Mesodermal cell (in vitro differentiated cells): ENCODE results near the gene MLNR.
A peak's percentile ranks its signal among the peaks of the same experiment; 100 is the strongest.

Experiments
- H3K27ac ChIP-seq: 2 replicates; pipeline ENCODE4 v1.7.0; 2013; ENCODE audit warnings: mild to moderate bottlenecking, low read depth, low read length, moderate library complexity; ENCODE audit not compliant: severe bottlenecking
- H3K36me3 ChIP-seq: 2 replicates; pipeline ENCODE4 v1.7.1; 2013; ENCODE audit warnings: mild to moderate bottlenecking, low read length, moderate library complexity; ENCODE audit not compliant: control insufficient read depth, insufficient read depth
- H3K4me1 ChIP-seq: one replicate; pipeline ENCODE4 v1.7.1; 2013; ENCODE audit warnings: mild to moderate bottlenecking, low read length; ENCODE audit not compliant: insufficient read depth, control insufficient read depth, poor library complexity, severe bottlenecking
- H3K4me3 ChIP-seq: 2 replicates; pipeline ENCODE4 v1.7.0; 2013; ENCODE audit warnings: low read length, control low read depth, mild to moderate bottlenecking; ENCODE audit not compliant: insufficient read depth, poor library complexity, severe bottlenecking; ENCODE audit errors: extremely low read depth
- H3K9me3 ChIP-seq: 2 replicates; pipeline ENCODE4 v1.7.1; 2013; ENCODE audit warnings: mild to moderate bottlenecking, low read length, moderate library complexity; ENCODE audit not compliant: control insufficient read depth
- WGBS, 2 experiments: methylation state at CpG; one replicate each; pipeline ENCODE4 v1.1.5; 2013; ENCODE audit warnings: missing lambda C conversion rate in 2 of 2; ENCODE audit not compliant: insufficient coverage in 2 of 2; 5-methylcytosine and 5-hydroxymethylcytosine counted together

Gene MLNR

GRCh38 chr13:49213997-49214916, 5.9 kb upstream of the MLNR start:
- Histone ChIP-seq H3K4me3 (no peak overlapping the region), H3K36me3 (peaks cover 18% of the 10 kb centered on the region), H3K27ac (no peak overlapping the region), H3K9me3 (no peaks in the 10 kb centered on the region), H3K4me1 (no peaks in the 10 kb centered on the region)
- 67 to 85% methylated on average over 4 to 5 of the region's 6 CpGs for WGBS, 2 experiments

GRCh38 chr13:49214917-49215376, 5.2 kb upstream of the MLNR start:
- Histone ChIP-seq H3K9me3 (no peaks in the 10 kb centered on the region), H3K27ac (no peak overlapping the region), H3K4me1 (no peaks in the 10 kb centered on the region), H3K36me3 (peaks cover 15% of the 10 kb centered on the region), H3K4me3 (no peak overlapping the region)
- 69 to 83% methylated on average over 3 to 5 of the region's 6 CpGs for WGBS, 2 experiments

- WGBS, 2 experiments, result 100% methylated on average over 2 of the region's 6 CpGs; no CpG with 5 or more reads in 1 of the 2 experiments
- Histone ChIP-seq H3K4me1 (peaks cover 4% of the 10 kb centered on the region), H3K27ac (no peak overlapping the region), H3K4me3 (no peak overlapping the region), H3K9me3 (no peaks in the 10 kb centered on the region), H3K36me3 (peaks cover 5% of the 10 kb centered on the region)
Measured at GRCh38 chr13:49216334-49216733, 3.8 kb upstream of the MLNR start.

GRCh38 chr13:49217962-49218492, 2.1 kb upstream of the MLNR start:
- Histone ChIP-seq H3K9me3 (no peaks in the 10 kb centered on the region), H3K4me3 (no peak overlapping the region), H3K4me1 (peaks cover 4% of the 10 kb centered on the region), H3K36me3 (no peaks in the 10 kb centered on the region), H3K27ac (no peak overlapping the region)
- WGBS, 2 experiments, result 51 to 63% methylated on average over 17 of the region's 17 CpGs

- Histone ChIP-seq H3K4me1 (peaks cover 4% of the 10 kb centered on the region), H3K9me3 (no peaks in the 10 kb centered on the region), H3K36me3 (no peaks in the 10 kb centered on the region), H3K27ac (no peak overlapping the region), H3K4me3 (no peak overlapping the region)
- WGBS, 2 experiments, result 23 to 31% methylated on average over 22 to 24 of the region's 25 CpGs
Measured at GRCh38 chr13:49218493-49219051, 1.6 kb upstream of the MLNR start.

- no peaks in the 10 kb centered on the region for H3K36me3 ChIP-seq
- H3K4me1 ChIP-seq, result peaks cover 4% of the 10 kb centered on the region
- no peaks in the 10 kb centered on the region for H3K9me3 ChIP-seq
- 18 to 26% methylated on average over 17 of the region's 17 CpGs for WGBS, 2 experiments
- H3K4me3 ChIP-seq, result peak overlapping the region; percentile 26
- H3K27ac ChIP-seq, result no peak overlapping the region
Measured at GRCh38 chr13:49219647-49220035, 497 bp upstream of the MLNR start.

GRCh38 chr13:49220856-49221589, 885 bp downstream of the MLNR start:
- Histone ChIP-seq H3K36me3 (no peaks in the 10 kb centered on the region), H3K4me3 (peak overlapping the region; percentile 26), H3K9me3 (no peaks in the 10 kb centered on the region), H3K4me1 (peaks cover 4% of the 10 kb centered on the region), H3K27ac (no peak overlapping the region)
- 6 to 8% methylated on average over 53 to 64 of the region's 73 CpGs for WGBS, 2 experiments

- WGBS, 2 experiments, result 83 to 88% methylated on average over 3 to 4 of the region's 4 CpGs
- no peaks in the 10 kb centered on the region for H3K36me3 ChIP-seq
- H3K9me3 ChIP-seq, result no peaks in the 10 kb centered on the region
- H3K27ac ChIP-seq, result no peak overlapping the region
- H3K4me3 ChIP-seq, result no peak overlapping the region
- peaks cover 4% of the 10 kb centered on the region for H3K4me1 ChIP-seq
Measured at GRCh38 chr13:49221590-49221965, 1.4 kb downstream of the MLNR start.

- peaks cover 4% of the 10 kb centered on the region for H3K4me1 ChIP-seq
- no peak overlapping the region for H3K4me3 ChIP-seq
- H3K36me3 ChIP-seq, result no peaks in the 10 kb centered on the region
- H3K27ac ChIP-seq, result no peak overlapping the region
- 55% methylated on average over 2 of the region's 5 CpGs; no CpG with 5 or more reads in 1 of the 2 experiments for WGBS, 2 experiments
- H3K9me3 ChIP-seq, result no peaks in the 10 kb centered on the region
Measured at GRCh38 chr13:49225223-49226042, 5.3 kb downstream of the MLNR start.

GRCh38 chr13:49226613-49227012, 6.5 kb downstream of the MLNR start:
- H3K4me1 ChIP-seq, result no peaks in the 10 kb centered on the region
- H3K4me3 ChIP-seq, result no peak overlapping the region
- no peak overlapping the region for H3K27ac ChIP-seq
- 85 to 91% methylated on average over 4 of the region's 5 CpGs for WGBS, 2 experiments
- no peaks in the 10 kb centered on the region for H3K9me3 ChIP-seq
- no peaks in the 10 kb centered on the region for H3K36me3 ChIP-seq
